GM10266 (cell line): ENCODE results near the gene RUNX1.

Source experiments
- DNase-seq: peaks from one replicate; pipeline ENCODE4 v3.0.0; 2012; ENCODE audit errors: extremely low spot score
- CTCF ChIP-seq: IDR thresholded peaks from 2 replicates; pipeline ENCODE4 v1.5.1; 2012; ENCODE audit warnings: mild to moderate bottlenecking, low read depth; ENCODE audit not compliant: control insufficient read depth, insufficient read depth; ENCODE audit errors: missing control alignments

Gene RUNX1

DNA sequence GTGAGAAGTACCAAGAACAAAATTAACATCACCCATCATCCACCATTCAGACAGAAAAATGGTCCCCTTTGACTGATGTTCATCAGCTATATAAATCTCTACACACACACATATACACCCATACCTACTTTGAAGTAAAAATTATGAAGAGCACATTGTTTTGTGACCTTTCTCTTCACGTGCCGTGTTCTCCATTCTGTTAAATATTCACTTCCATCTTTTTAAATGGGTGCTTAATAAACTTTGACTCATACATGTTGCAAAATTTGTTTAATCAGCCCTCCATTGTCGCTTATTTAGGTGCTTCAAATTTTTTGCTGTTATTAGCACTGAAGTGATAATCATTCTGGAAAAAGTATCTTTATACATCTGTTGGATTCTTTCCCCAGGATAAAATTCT, 300.2 kb downstream of the RUNX1 start:
- no peak for DNase-seq
- no peak for TF ChIP-seq CTCF

GRCh38 chr21:34745557-34746255, 303.4 kb downstream of the RUNX1 start:
- TF ChIP-seq CTCF, result peak; percentile 87
- peak; percentile 66 for DNase-seq

DNA sequence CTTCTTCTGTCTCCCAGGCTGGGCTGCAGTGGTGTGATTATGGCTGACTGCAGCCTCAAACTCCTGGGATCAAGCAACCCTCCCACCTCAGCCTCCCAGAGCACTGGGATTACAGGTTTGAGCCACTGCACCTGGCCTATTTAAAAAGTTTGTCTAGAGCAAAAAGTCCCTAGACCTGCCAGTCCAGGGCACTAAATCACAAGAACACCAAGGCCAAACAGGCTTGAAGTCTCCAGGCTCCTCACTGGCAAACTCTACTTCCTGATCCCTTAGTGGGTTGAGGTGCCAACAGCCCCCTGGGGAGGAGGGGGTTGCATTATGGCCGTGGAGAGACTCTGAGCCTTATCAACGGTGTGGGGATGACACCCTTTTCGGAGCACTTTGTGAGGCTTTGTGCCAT, 304.3 kb downstream of the RUNX1 start:
- no peak for TF ChIP-seq CTCF
- no peak for DNase-seq

- no peak for TF ChIP-seq CTCF
- DNase-seq, result no peak
Measured at GRCh38 chr21:34743831-34744230, 305.3 kb downstream of the RUNX1 start.

- TF ChIP-seq CTCF, result no peak
- DNase-seq, result no peak
Measured at GRCh38 chr21:34743285-34743684, 305.8 kb downstream of the RUNX1 start.

DNA sequence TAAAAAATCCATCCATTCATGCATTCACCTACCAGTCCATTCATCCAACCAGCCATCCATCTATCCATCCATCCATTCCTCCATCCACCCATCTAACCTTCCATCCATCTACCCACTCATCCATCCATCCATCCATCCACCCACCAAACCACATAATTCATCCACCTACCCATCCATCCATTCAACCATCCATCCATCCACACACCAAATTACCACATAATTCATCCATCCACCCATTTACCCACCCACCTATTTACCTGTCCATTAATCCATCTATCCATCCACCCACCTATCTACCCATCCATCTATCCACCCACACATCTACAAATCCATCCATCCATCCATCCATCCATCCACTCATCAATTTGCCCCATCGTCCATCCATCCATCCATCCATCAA, 308.9 kb downstream of the RUNX1 start:
- no peak for TF ChIP-seq CTCF
- no peak for DNase-seq
